ENCODE results near the gene SECTM1. TPM values are rescaled to one million over a fixed set of nuclear protein-coding genes. Genes with fewer than 3 reads are reported as not detected.

Gene SECTM1
- total and polyA plus RNA-seq, 5 donors, result 2.5 to 5.7 (median 3.2) TPM

DNA sequence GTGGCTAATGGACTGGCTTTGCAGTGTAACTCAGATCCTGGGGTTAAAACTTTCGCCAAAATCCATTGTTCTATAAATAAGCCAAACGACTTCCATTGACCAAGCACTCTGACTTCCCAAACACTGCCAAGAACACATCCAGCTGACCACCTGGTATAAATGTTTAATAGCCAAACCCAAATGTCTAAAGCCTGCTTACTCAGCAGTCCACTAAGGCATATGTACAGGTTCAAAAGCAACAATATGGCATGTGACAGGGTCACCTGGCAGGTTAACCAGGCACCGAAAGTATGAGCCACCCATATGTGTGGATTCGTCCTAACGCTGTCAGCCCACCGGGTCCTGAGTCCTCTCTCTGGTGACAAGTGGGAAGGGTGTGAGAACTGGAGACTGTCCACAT, 62.2 kb downstream of the SECTM1 start:
- intact Hi-C loops (cut with DNase I), result no loop called here

More for the DNA sequence above, 62.2 kb downstream of the SECTM1 start:
- H3K9me3 ChIP-seq (ENCODE audit: control insufficient read depth, low read length), result no peaks in the 10 kb centered on the region
- WGBS, result 57% methylated on average over 6 of the region's 6 CpGs
- no peak for ATAC-seq
- DNase-seq, result peak in 1 of 3 donors; percentile 8
- H3K27me3 ChIP-seq (ENCODE audit: control insufficient read depth, insufficient read depth), result no peaks in the 10 kb centered on the region
- no peak overlapping the region for H3K27ac ChIP-seq (ENCODE audit: low read length)
- peaks cover 18% of the 10 kb centered on the region for H3K4me1 ChIP-seq (ENCODE audit: control insufficient read depth, insufficient read depth, low read length)
- no peak overlapping the region for H3K4me3 ChIP-seq (ENCODE audit: low read length)

Other genes starting within 250 kb of the SECTM1 start
- 10 to 100 TPM; 14.3 to 71.8 (median 23.4) TPM for gene FASN, start 235.5 kb downstream of the SECTM1 start, total RNA-seq
- gene FASN, start 235.5 kb downstream of the SECTM1 start, polyA plus RNA-seq, result 86.3 TPM
- gene CCDC57, start 120.9 kb downstream of the SECTM1 start, total RNA-seq, result 10 to 100 TPM; 14.8 to 17.3 (median 16.5) TPM
- 12.1 TPM for gene CCDC57, start 120.9 kb downstream of the SECTM1 start, polyA plus RNA-seq
- 10 to 100 TPM; 13.6 to 23.7 (median 18.0) TPM for gene SLC16A3, start 104.7 kb downstream of the SECTM1 start, total RNA-seq
- 18.8 TPM for gene SLC16A3, start 104.7 kb downstream of the SECTM1 start, polyA plus RNA-seq
- 10 to 100 TPM; 68.8 to 81.7 (median 77.4) TPM for gene CSNK1D, start 60.1 kb downstream of the SECTM1 start, total RNA-seq
- 61.7 TPM for gene CSNK1D, start 60.1 kb downstream of the SECTM1 start, polyA plus RNA-seq
- 1 to 10 TPM in 2 of 4 donors, under 1 TPM in 2; 0.31 to 1.4 (median 0.80) TPM for gene CD7, start 16.2 kb downstream of the SECTM1 start, total RNA-seq
- 0.45 TPM for gene CD7, start 16.2 kb downstream of the SECTM1 start, polyA plus RNA-seq
- gene TEX19, start 25.5 kb upstream of the SECTM1 start, total RNA-seq, result not detected
- gene TEX19, start 25.5 kb upstream of the SECTM1 start, polyA plus RNA-seq, result not detected
- gene UTS2R, start 38.0 kb upstream of the SECTM1 start, total RNA-seq, result 1 to 10 TPM; 2.3 to 7.5 (median 4.6) TPM
- 1.0 TPM for gene UTS2R, start 38.0 kb upstream of the SECTM1 start, polyA plus RNA-seq
- gene HEXD, start 84.6 kb upstream of the SECTM1 start, total RNA-seq, result 10 to 100 TPM; 13.6 to 24.4 (median 18.7) TPM
- gene HEXD, start 84.6 kb upstream of the SECTM1 start, polyA plus RNA-seq, result 22.5 TPM
- gene OGFOD3, start 84.8 kb upstream of the SECTM1 start, total RNA-seq, result 10 to 100 TPM; 27.9 to 34.0 (median 30.5) TPM
- 28.9 TPM for gene OGFOD3, start 84.8 kb upstream of the SECTM1 start, polyA plus RNA-seq
- 10 to 100 TPM; 31.0 to 34.7 (median 33.5) TPM for gene CYBC1, start 117.0 kb upstream of the SECTM1 start, total RNA-seq
- 20.8 TPM for gene CYBC1, start 117.0 kb upstream of the SECTM1 start, polyA plus RNA-seq
- gene NARF, start 125.0 kb upstream of the SECTM1 start, total RNA-seq, result 10 to 100 TPM; 67.4 to 99.6 (median 77.1) TPM
- 79.1 TPM for gene NARF, start 125.0 kb upstream of the SECTM1 start, polyA plus RNA-seq
- 10 to 100 TPM; 35.7 to 69.1 (median 41.6) TPM for gene FOXK2, start 186.0 kb upstream of the SECTM1 start, total RNA-seq
- gene FOXK2, start 186.0 kb upstream of the SECTM1 start, polyA plus RNA-seq, result 19.9 TPM